AG04450 (cell line): ENCODE data around the gene MAD1L1. TPM values are rescaled to one million over a fixed set of nuclear protein-coding genes. Genes with fewer than 3 reads are reported as not detected.

Experiments
- CTCF ChIA-PET: fragments of 300-600, 350-600 bp; formaldehyde crosslinking; extraction: SDS; loops from one replicate; lab custom pipeline; 2022; ENCODE audit warnings: antibody characterized with exemption, inconsistent platforms; lab: Charles Lee
- POLR2A ChIA-PET: fragments of 350-600 bp; formaldehyde crosslinking; extraction: SDS; loops from one replicate; lab custom pipeline; 2021; ENCODE audit warnings: antibody characterized with exemption, inconsistent platforms; lab: Yijun Ruan, JAX
- DNase-seq: peaks from one replicate; pipeline ENCODE4 v3.0.0-alpha.2; 2011; ENCODE audit warnings: low read depth, low spot score
- H3K27ac ChIP-seq: one replicate; pipeline ENCODE4 v1.5.1; 2012; ENCODE audit warnings: low read depth, low read length, control low read depth
- H3K27me3 ChIP-seq: one replicate; pipeline ENCODE4 v1.6.0; 2012; ENCODE audit warnings: low read length; ENCODE audit not compliant: control insufficient read depth, insufficient read depth
- H3K4me3 ChIP-seq: 2 replicates; pipeline ENCODE4 v1.5.1; 2011; ENCODE audit warnings: mild to moderate bottlenecking, low read depth, low read length, control low read depth
- H3K9me3 ChIP-seq: 2 replicates; pipeline ENCODE4 v1.5.1; 2012; ENCODE audit warnings: low read length; ENCODE audit not compliant: control insufficient read depth, insufficient read depth
- polyA plus RNA-seq: library from polyadenylated mRNA; depleted of rRNA; stranded (reverse); fragments of >200 nt; gene quantifications from 2 replicates; pipeline ENCODE4 v1.2.3, GENCODE V29; 2011
- TF ChIP-seq, protein P1 (sequence below): IDR thresholded peaks from 2 replicates; pipeline ENCODE4 v1.5.1; 2011; ENCODE audit warnings: low read depth, low read length, control low read depth, inconsistent platforms

MAD1L1 gene
- polyA plus RNA-seq, 1 experiment: 11.9 TPM

DNA sequence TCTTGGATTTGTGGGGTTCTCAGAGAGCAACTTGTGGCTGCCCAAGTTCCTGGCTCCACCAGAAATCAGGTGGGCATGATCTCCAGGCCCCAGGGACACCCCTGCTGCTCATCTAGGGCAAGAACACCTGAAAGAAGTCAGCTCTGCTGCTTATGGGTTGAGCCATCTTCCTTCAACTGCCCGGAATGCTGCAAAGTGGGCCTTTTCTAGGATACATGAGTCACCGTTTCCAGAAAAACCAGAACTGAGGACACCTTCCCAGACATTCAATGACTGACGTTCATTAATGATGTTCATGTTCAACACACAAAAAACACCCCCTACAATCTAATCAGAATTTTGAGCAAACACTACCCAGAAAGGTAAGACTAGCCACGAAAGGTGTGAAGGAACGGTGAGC, 98.0 kb downstream of the MAD1L1 start:
- no peak overlapping the region for H3K4me3 ChIP-seq
- no peaks in the 10 kb centered on the region for H3K27me3 ChIP-seq
- ChIA-PET POLR2A (no interaction called here), CTCF (no interaction called here)
- TF ChIP-seq, protein P1, sequence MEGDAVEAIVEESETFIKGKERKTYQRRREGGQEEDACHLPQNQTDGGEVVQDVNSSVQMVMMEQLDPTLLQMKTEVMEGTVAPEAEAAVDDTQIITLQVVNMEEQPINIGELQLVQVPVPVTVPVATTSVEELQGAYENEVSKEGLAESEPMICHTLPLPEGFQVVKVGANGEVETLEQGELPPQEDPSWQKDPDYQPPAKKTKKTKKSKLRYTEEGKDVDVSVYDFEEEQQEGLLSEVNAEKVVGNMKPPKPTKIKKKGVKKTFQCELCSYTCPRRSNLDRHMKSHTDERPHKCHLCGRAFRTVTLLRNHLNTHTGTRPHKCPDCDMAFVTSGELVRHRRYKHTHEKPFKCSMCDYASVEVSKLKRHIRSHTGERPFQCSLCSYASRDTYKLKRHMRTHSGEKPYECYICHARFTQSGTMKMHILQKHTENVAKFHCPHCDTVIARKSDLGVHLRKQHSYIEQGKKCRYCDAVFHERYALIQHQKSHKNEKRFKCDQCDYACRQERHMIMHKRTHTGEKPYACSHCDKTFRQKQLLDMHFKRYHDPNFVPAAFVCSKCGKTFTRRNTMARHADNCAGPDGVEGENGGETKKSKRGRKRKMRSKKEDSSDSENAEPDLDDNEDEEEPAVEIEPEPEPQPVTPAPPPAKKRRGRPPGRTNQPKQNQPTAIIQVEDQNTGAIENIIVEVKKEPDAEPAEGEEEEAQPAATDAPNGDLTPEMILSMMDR: no peak
- no peak for DNase-seq
- H3K9me3 ChIP-seq: no peaks in the 10 kb centered on the region; the same call in 1 of the 2 replicates
- H3K27ac ChIP-seq: no peak overlapping the region

DNA sequence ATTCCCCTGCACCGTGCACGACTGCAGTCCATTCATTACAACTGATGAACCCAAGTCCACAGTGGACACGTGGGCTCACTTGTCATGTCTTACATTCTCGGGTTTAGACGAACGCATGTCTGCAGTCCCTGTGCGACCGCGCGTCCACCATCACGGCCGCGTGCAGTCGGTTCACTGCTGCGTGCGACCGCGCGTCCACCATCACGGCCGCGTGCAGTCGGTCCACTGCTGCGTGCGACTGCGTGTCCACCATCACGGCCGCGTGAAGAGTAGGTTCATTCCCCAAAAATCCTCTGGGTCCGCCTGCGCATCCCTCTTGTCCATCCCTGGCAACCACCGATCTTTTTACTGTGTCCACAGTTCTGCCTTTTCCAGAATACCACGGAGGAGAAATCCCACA, 100.5 kb downstream of the MAD1L1 start:
- TF ChIP-seq, protein P1: no peak
- POLR2A ChIA-PET: no interaction called here
- H3K4me3 ChIP-seq: no peak overlapping the region
- no peak overlapping the region for H3K27ac ChIP-seq
- no peak for DNase-seq
- no peaks in the 10 kb centered on the region for H3K27me3 ChIP-seq
- CTCF ChIA-PET: no interaction called here
- no peaks in the 10 kb centered on the region; the same call in 1 of the 2 replicates for H3K9me3 ChIP-seq

DNA sequence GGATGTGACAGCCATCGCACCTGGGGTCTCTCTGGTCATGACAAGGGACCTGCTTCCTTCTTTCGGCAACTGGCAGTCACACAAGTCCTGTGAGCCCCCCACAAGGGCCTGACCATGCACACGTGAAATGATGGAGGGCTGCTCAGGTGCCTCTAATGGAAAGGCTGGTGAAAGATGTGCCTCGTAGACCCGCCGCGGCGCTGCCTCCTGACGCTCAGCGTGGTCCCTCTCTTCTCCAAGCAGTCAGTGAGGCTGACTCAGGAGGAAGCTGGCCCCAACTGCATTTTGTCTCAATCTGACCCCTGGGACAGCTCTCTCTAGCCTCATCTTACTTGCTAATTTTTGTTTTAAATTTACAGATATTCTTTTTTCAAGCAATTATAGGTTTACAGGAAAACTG, 100.9 kb downstream of the MAD1L1 start:
- Histone ChIP-seq H3K9me3 (no peaks in the 10 kb centered on the region; the same call in 1 of the 2 replicates), H3K4me3 (no peak overlapping the region), H3K27me3 (no peaks in the 10 kb centered on the region), H3K27ac (no peak overlapping the region)
- DNase-seq: no peak
- CTCF ChIA-PET: no interaction called here
- TF ChIP-seq, protein P1: no peak
- POLR2A ChIA-PET: no interaction called here

DNA sequence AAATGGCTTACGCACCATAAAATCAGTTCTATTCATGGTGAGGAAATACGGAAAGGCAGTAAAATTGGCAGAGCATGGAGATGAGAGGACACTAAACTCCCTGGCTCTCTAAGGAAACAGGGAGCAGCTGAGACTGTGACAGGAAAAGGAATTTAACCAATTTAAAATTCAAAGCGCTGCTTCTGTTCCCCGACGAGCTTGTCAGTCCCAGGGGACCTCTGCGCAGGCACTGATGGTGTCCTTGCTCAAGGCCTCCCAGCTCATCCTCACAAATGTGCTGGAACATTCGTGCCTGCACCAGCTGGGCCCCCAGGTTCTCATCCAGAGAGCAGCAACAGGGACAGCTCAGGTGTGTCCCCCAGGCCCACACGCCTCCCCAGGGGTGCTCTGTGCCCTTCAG, 101.4 kb downstream of the MAD1L1 start:
- H3K27me3 ChIP-seq: no peaks in the 10 kb centered on the region
- H3K27ac ChIP-seq: no peak overlapping the region
- H3K4me3 ChIP-seq: no peak overlapping the region
- no peaks in the 10 kb centered on the region; the same call in 1 of the 2 replicates for H3K9me3 ChIP-seq
- POLR2A ChIA-PET: no interaction called here
- TF ChIP-seq, protein P1: no peak
- CTCF ChIA-PET: no interaction called here
- no peak for DNase-seq

DNA sequence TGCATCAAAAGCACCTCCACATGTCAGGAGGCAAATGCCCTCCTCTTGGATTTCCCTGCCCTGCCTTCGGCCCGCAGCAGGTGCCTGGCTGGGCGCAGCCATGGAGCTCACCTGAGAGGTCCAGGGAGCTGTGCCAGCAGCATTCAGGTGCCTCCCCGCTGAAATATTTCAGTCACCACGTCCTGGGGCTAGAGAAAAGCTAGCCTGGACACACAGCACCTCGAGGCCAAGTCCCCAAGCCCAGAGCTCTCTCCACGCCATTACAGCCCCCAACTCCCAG, 102.7 kb downstream of the MAD1L1 start:
- TF ChIP-seq, protein P1: no peak
- H3K27ac ChIP-seq: no peak overlapping the region
- DNase-seq: no peak
- H3K4me3 ChIP-seq: no peak overlapping the region
- ChIA-PET POLR2A (interaction anchor here (0.7 kb wide), 1 partner anchor 529 kb away, joined by 4 read pairs; no protein-coding TSS in a partner anchor), CTCF (no interaction called here)
- no peaks in the 10 kb centered on the region; the same call in 1 of the 2 replicates for H3K9me3 ChIP-seq
- no peaks in the 10 kb centered on the region for H3K27me3 ChIP-seq
